GM23338 (cell line): Measurements from ENCODE around the gene SERINC5.

Experiments
- CREB1 ChIP-seq: fragments of 250-450 bp; sonication (Bioruptor Pico); IDR thresholded peaks from 2 replicates; pipeline ENCODE4 v1.5.0; 2020; ENCODE audit warnings: low read depth, mild to moderate bottlenecking, moderate library complexity
- CTCF ChIP-seq, 2 experiments: fragments of 200-600 bp in 1 of 2; sonication (generic) in 1 of 2; conservative IDR thresholded peaks; 2 replicates each; pipeline versions ENCODE4 v1.5.1 to v1.6.1; 2016 to 2017; ENCODE audit warnings: antibody characterized with exemption in 2 of 2, low read depth in 2 of 2, mild to moderate bottlenecking in 2 of 2, moderate library complexity in 1 of 2
- EZH2 ChIP-seq: fragments of 200-600 bp; sonication (generic); IDR thresholded peaks from one replicate; pipeline ENCODE4 v1.8.0; 2017; ENCODE audit warnings: antibody characterized with exemption, mild to moderate bottlenecking, low read depth; ENCODE audit not compliant: unreplicated experiment
- EZH2phosphoT487 ChIP-seq: fragments of 200-600 bp; sonication (generic); IDR thresholded peaks from one replicate; pipeline ENCODE4 v1.8.1; 2018; ENCODE audit warnings: antibody characterized with exemption; ENCODE audit not compliant: unreplicated experiment
- JUNB ChIP-seq: IDR thresholded peaks from one replicate; pipeline ENCODE4 v1.6.1; 2016; ENCODE audit warnings: antibody characterized with exemption; ENCODE audit not compliant: unreplicated experiment
- POLR2AphosphoS5 ChIP-seq: IDR thresholded peaks from 2 replicates; pipeline ENCODE4 v1.6.1; 2016; ENCODE audit warnings: antibody characterized with exemption, low read depth
- REST ChIP-seq: IDR thresholded peaks from one replicate; pipeline ENCODE4 v1.6.1; 2018; ENCODE audit warnings: antibody characterized with exemption; ENCODE audit not compliant: unreplicated experiment

GRCh38 chr5:80114860-80115259 lies 141.0 kb downstream of the SERINC5 start:
- no peak for TF ChIP-seq CTCF (conservative IDR thresholded peaks at IDR 0.05; ENCODE audit: low read depth in 2 of 2)
- TF ChIP-seq REST = no peak
- TF ChIP-seq POLR2AphosphoS5 = no peak
- TF ChIP-seq EZH2 = no peak
- TF ChIP-seq CREB1 = no peak
- TF ChIP-seq EZH2phosphoT487 = no peak
- no peak for TF ChIP-seq JUNB
